ENCODE data around the gene PNMT.

DNA sequence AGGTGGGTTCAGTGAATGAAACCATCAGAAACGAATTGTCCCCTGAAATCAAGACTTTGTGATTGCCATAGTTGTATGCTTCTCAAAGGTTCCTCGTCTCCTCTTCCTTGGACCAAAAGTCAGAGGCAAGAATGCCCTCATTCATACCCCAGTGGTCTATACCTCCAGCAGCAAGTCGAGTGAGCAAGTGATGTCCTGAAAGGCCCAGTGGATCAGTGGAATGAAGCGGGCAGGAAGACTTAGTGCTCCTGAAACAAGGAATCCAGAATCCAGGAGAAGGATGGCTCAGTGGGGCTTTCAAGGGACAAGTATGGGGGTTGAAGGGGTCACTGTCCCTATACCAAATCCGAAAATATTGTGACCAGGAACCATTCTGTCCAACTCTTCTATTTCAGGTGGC is 26.3 kb downstream of the PNMT start:
- no peak for TF ChIP-seq L3MBTL2 (conservative IDR thresholded peaks at IDR 0.05)
- TF ChIP-seq ELF4 (IDR thresholded peaks at IDR 0.05): no peak
- no peak for TF ChIP-seq ZNF384 (IDR thresholded peaks at IDR 0.05)
- no peak for TF ChIP-seq LEF1 (IDR thresholded peaks at IDR 0.05; ENCODE audit: borderline replicate concordance)
